NCI-H1092 treated with DMSO at 0.1 percent for 48 hours (cell line): ENCODE results near the gene PIK3C2G.
"Not testable (repeated sequence)": the region's sequence is repeated elsewhere in the genome, so short reads cannot be mapped to it uniquely, and the experiment has no call there.

Source experiments
- DNase-seq: peaks from one replicate; lab custom pipeline; 2025; lab: John Stamatoyannopoulos, UW

PIK3C2G gene

GRCh38 chr12:18261273-18261672 lies at the start of gene PIK3C2G:
TSS of gene PIK3C2G (plus strand) at chr12:18261518. CDS start at chr12:18282082, 20,564 bp downstream.
- DNase-seq = no peak

- DNase-seq = no peak
Measured at GRCh38 chr12:18217966-18218365, 43.4 kb upstream of the PIK3C2G start.

- no peak for DNase-seq
Measured at GRCh38 chr12:18221726-18222125, 39.6 kb upstream of the PIK3C2G start.

GRCh38 chr12:18222699-18223098 lies 38.6 kb upstream of the PIK3C2G start:
- no peak for DNase-seq

GRCh38 chr12:18224745-18225144 lies 36.6 kb upstream of the PIK3C2G start:
- peak; percentile 64 for DNase-seq

- no peak for DNase-seq
Measured at GRCh38 chr12:18239526-18239925, 21.8 kb upstream of the PIK3C2G start.

GRCh38 chr12:18242380-18243089 lies 18.8 kb upstream of the PIK3C2G start:
- no peak for DNase-seq

- no peak for DNase-seq
Measured at GRCh38 chr12:18243238-18243637, 18.1 kb upstream of the PIK3C2G start.

- no peak for DNase-seq
Measured at GRCh38 chr12:18246066-18246465, 15.3 kb upstream of the PIK3C2G start.

- DNase-seq = peak; percentile 76
Measured at GRCh38 chr12:18250313-18250916, 10.9 kb upstream of the PIK3C2G start.

- DNase-seq = no peak
Measured at GRCh38 chr12:18254081-18254480, 7.2 kb upstream of the PIK3C2G start.

- not testable (repeated sequence) for DNase-seq
Measured at GRCh38 chr12:18255004-18255403, 6.3 kb upstream of the PIK3C2G start.

GRCh38 chr12:18257251-18257650 lies 4.1 kb upstream of the PIK3C2G start:
- no peak for DNase-seq

GRCh38 chr12:18258929-18259328 lies 2.4 kb upstream of the PIK3C2G start:
- DNase-seq = no peak

GRCh38 chr12:18259906-18260682 lies 1.2 kb upstream of the PIK3C2G start:
- DNase-seq = no peak

- DNase-seq = no peak
Measured at GRCh38 chr12:18261906-18262305, 588 bp downstream of the PIK3C2G start.

- DNase-seq = no peak
Measured at GRCh38 chr12:18262514-18262913, 1.2 kb downstream of the PIK3C2G start.

- no peak for DNase-seq
Measured at GRCh38 chr12:18264581-18265075, 3.3 kb downstream of the PIK3C2G start.

GRCh38 chr12:18267427-18268099 lies 6.2 kb downstream of the PIK3C2G start:
- no peak for DNase-seq

GRCh38 chr12:18270958-18271460 lies 9.7 kb downstream of the PIK3C2G start:
- no peak for DNase-seq

GRCh38 chr12:18275981-18276380 lies 14.7 kb downstream of the PIK3C2G start:
- DNase-seq = no peak

GRCh38 chr12:18277196-18277595 lies 15.9 kb downstream of the PIK3C2G start:
- no peak for DNase-seq
